ENCODE data around the gene LTB.

LTB gene

GRCh38 chr6:31582230-31582643 lies at the start of gene LTB:
TSS of gene LTB (minus strand) at chr6:31582424. CDS start at chr6:31582417, 7 bp downstream.
- no peak for DNase-seq

- DNase-seq, result no peak
Observed at GRCh38 chr6:31631681-31632278, 49.6 kb upstream of the LTB start.

GRCh38 chr6:31631209-31631608 lies 49.0 kb upstream of the LTB start:
- no peak for DNase-seq

- DNase-seq, result no peak
Observed at GRCh38 chr6:31630177-31630934, 48.1 kb upstream of the LTB start.

GRCh38 chr6:31629014-31629413 lies 46.8 kb upstream of the LTB start:
- no peak for DNase-seq

- DNase-seq, result no peak
Observed at GRCh38 chr6:31627690-31628287, 45.6 kb upstream of the LTB start.

GRCh38 chr6:31626952-31627351 lies 44.7 kb upstream of the LTB start:
- no peak for DNase-seq

- no peak for DNase-seq
Observed at GRCh38 chr6:31624070-31624469, 41.8 kb upstream of the LTB start.

GRCh38 chr6:31622684-31623091 lies 40.5 kb upstream of the LTB start:
- DNase-seq, result no peak

- DNase-seq, result no peak
Observed at GRCh38 chr6:31621991-31622390, 39.8 kb upstream of the LTB start.

GRCh38 chr6:31621320-31621939 lies 39.2 kb upstream of the LTB start:
- no peak for DNase-seq

- peak; percentile 98 for DNase-seq
Observed at GRCh38 chr6:31620586-31621319, 38.5 kb upstream of the LTB start, which contains the start of gene PRRC2A. TSS of gene PRRC2A (plus strand) at chr6:31620715. CDS start at chr6:31622790, 2,075 bp downstream.

- DNase-seq, result peak; percentile 98
Observed at GRCh38 chr6:31619805-31620585, 37.8 kb upstream of the LTB start.

GRCh38 chr6:31617010-31617409 lies 34.8 kb upstream of the LTB start:
- no peak for DNase-seq

- no peak for DNase-seq
Observed at GRCh38 chr6:31615748-31616147, 33.5 kb upstream of the LTB start.

- no peak for DNase-seq
Observed at GRCh38 chr6:31614684-31615578, 32.7 kb upstream of the LTB start, which contains the start of gene AIF1. TSS of gene AIF1 (plus strand) at chr6:31615234. CDS start at chr6:31615330, 96 bp downstream.

GRCh38 chr6:31614075-31614619 lies 31.9 kb upstream of the LTB start:
- DNase-seq, result no peak

GRCh38 chr6:31610968-31611367 lies 28.7 kb upstream of the LTB start:
- DNase-seq, result no peak

- no peak for DNase-seq
Observed at GRCh38 chr6:31609519-31610406, 27.5 kb upstream of the LTB start.
